Measurements from ENCODE around the gene DMPK. TPM values are rescaled to one million over a fixed set of nuclear protein-coding genes. Genes with fewer than 3 reads are reported as not detected.
"Not testable (repeated sequence)": the region's sequence is repeated elsewhere in the genome, so short reads cannot be mapped to it uniquely, and the experiment has no call there.

DMPK gene
- total RNA-seq, 2 experiments from 2014 or later = 26.7 to 31.0 TPM

DNA sequence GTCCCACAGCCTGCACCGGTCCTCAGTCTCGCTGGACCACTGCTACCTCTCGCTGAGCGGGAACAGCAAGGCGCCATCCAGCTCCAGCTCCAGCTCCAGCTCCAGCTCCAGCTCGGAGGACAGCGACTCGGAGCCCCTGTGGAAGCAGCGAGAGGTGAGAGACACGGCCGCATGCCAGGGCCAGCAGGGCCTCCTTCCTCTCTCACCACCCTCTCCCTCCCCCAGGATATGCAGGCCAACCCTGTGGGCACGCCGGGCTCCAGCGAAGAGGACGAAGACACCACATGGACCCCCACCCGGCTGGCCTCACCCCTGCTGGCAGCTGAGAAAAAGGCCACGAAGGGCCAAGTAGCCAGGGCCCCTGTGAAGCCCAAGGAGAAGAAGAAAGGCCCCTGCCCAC is 20.6 kb downstream of the DMPK start:
- Mint-ChIP-seq H3K27ac (no peak overlapping the region), H3K4me1 (no peaks in the 10 kb centered on the region), H3K27me3 (peaks cover 11% of the 10 kb centered on the region), H3K36me3 (no peaks in the 10 kb centered on the region), H3K4me3 (no peak overlapping the region), H3K9me3 (ENCODE audit: low read depth) (no peaks in the 10 kb centered on the region)
- ATAC-seq (no peak), DNase-seq (no peak)
- CTCF ChIA-PET = interaction anchor here (2.4 kb wide), 1 partner anchor 8 kb away, joined by 10 read pairs; the partner anchor contains the start of gene SIX5

DNA sequence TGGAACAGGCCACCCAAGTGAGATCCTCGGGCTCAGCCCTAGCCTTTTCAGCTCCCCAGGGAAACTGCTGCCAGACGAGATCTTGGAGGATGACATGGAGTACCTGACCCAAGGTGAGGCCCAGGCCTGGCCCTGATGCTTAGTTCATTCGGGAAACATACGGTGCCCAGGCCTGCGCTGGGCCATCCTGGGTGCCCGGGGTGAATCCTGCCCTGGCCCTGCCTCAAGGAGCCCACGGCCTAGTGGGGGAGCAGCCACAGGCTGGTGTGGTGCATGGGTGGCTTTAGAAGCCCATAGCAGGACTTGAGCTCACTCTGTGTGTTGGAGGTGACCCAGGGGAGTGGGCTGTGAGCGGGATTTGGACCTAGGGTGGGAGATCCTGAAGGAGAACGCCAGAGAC is 23.4 kb downstream of the DMPK start:
- Mint-ChIP-seq H3K4me1 (no peaks in the 10 kb centered on the region), H3K36me3 (no peaks in the 10 kb centered on the region), H3K27me3 (peaks cover 4% of the 10 kb centered on the region), H3K27ac (no peak overlapping the region), H3K4me3 (no peak overlapping the region), H3K9me3 (ENCODE audit: low read depth) (no peaks in the 10 kb centered on the region)
- DNase-seq (no peak), ATAC-seq (no peak)
- CTCF ChIA-PET = no interaction called here

DNA sequence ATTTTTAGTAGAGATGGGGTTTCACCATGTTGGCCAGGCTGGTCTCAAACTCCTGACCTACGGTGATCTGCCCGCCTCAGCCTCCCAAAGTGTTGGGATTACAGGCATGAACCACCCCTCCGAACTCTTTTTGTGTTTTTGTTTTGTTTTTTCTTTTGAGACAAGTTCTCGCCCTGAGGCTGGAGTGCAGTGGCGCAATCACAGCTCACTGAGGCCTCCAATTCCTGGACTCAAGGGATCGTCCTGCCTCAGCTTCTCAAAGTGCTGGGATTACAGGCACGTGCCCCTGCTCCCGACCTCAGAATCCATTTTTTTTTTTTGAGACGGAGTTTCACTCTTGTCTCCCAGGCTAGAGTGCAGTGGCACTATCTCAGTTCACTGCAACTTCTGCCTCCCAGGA is 24.6 kb downstream of the DMPK start:
- H3K36me3 Mint-ChIP-seq = no peaks in the 10 kb centered on the region
- DNase-seq (no peak), ATAC-seq (no peak)
- H3K4me1 Mint-ChIP-seq = no peaks in the 10 kb centered on the region
- no peak overlapping the region for H3K4me3 Mint-ChIP-seq
- H3K27me3 Mint-ChIP-seq = peaks cover 2% of the 10 kb centered on the region
- CTCF ChIA-PET = interaction anchor here (1.6 to 1.7 kb wide), 2 partner anchors 12 to 42 kb away, joined by 6 read pairs; partner anchors contain the start of gene SIX5
- no peak overlapping the region for H3K27ac Mint-ChIP-seq
- no peaks in the 10 kb centered on the region for H3K9me3 Mint-ChIP-seq (ENCODE audit: low read depth)

DNA sequence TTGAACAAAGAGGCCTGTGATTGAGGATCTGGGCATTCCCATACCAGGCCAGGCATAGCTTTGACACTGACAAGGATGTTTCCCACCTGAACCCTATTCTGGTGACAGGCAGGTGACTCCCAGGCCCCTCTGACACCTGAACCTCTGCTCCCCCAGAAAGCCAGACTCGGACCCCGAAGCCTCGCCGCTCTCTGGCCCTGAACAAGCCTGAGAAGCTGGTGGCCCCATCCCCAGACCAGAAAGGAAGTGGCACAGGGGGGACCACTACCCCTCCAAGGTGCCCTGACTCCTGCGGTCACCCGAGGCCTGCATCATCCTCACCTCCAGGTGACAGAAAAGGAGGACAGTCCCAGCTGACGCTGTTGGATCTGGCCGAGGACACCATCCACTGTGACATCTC is 28.0 kb downstream of the DMPK start:
- H3K27ac Mint-ChIP-seq = no peak overlapping the region
- no peaks in the 10 kb centered on the region for H3K4me1 Mint-ChIP-seq
- DNase-seq (no peak), ATAC-seq (no peak)
- H3K9me3 Mint-ChIP-seq (ENCODE audit: low read depth) = no peaks in the 10 kb centered on the region
- CTCF ChIA-PET = interaction anchor here (2.4 kb wide), 1 partner anchor 16 kb away, joined by 10 read pairs; the partner anchor contains the start of gene SIX5
- H3K36me3 Mint-ChIP-seq = no peaks in the 10 kb centered on the region
- no peak overlapping the region for H3K4me3 Mint-ChIP-seq
- H3K27me3 Mint-ChIP-seq = no peaks in the 10 kb centered on the region

DNA sequence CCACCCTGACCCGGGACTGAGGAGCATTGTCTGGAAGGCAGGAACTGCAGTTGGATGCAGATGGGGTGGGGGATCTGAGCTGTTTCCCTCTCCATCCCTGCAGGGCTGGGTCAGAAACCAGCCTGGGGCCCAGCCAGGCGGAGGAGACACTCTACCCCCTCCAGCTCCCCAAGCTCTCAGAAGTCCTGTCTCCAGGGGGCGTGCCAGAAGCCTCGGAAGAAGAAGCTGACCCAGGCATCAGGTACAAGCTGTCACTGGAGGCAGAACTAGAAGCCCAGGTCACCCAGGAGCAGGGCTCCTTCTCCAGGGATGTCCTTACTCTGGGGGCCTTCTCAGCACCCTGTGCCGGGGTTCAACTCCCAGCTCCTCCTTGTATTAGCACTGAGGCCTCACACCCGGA is 28.7 kb downstream of the DMPK start:
- no peak for ATAC-seq
- CTCF ChIA-PET = interaction anchor here (1.1 to 2.4 kb wide), 3 partner anchors 16 to 261 kb away, joined by 3 to 10 read pairs (median 3); partner anchors contain the start of gene SIX5
- H3K9me3 Mint-ChIP-seq (ENCODE audit: low read depth) = no peaks in the 10 kb centered on the region
- H3K4me3 Mint-ChIP-seq = no peak overlapping the region
- no peaks in the 10 kb centered on the region for H3K27me3 Mint-ChIP-seq
- H3K36me3 Mint-ChIP-seq = no peaks in the 10 kb centered on the region
- no peaks in the 10 kb centered on the region for H3K4me1 Mint-ChIP-seq
- DNase-seq = no peak
- H3K27ac Mint-ChIP-seq = no peak overlapping the region

DNA sequence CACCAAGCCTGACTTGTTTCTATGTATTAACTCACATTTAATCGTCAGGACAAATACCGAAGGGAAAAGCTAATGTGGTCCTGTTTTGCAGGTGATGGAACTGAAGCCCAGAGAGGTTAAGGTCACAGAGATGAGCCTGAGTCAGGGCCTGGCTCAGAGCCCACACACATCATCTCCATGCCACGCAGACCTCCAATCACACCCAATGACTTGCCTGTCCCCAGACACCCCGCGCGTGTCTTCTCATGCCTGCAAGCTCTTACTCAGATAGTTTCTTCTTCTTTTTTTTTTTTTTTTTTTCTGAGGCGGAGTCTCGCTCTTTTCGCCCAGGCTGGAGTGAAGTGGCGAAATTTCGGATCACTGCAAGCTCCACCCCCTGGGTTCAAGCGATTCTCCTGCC is 29.7 kb downstream of the DMPK start:
- no peak overlapping the region for H3K4me3 Mint-ChIP-seq
- CTCF ChIA-PET = interaction anchor here (1.3 to 1.5 kb wide), 2 partner anchors 17 to 18 kb away, joined by 3 to 5 read pairs; no protein-coding TSS in a partner anchor
- H3K9me3 Mint-ChIP-seq (ENCODE audit: low read depth) = no peaks in the 10 kb centered on the region
- no peaks in the 10 kb centered on the region for H3K4me1 Mint-ChIP-seq
- no peak for ATAC-seq
- H3K36me3 Mint-ChIP-seq = no peaks in the 10 kb centered on the region
- H3K27ac Mint-ChIP-seq = no peak overlapping the region
- no peak for DNase-seq
- peaks cover under 1% of the 10 kb centered on the region for H3K27me3 Mint-ChIP-seq

DNA sequence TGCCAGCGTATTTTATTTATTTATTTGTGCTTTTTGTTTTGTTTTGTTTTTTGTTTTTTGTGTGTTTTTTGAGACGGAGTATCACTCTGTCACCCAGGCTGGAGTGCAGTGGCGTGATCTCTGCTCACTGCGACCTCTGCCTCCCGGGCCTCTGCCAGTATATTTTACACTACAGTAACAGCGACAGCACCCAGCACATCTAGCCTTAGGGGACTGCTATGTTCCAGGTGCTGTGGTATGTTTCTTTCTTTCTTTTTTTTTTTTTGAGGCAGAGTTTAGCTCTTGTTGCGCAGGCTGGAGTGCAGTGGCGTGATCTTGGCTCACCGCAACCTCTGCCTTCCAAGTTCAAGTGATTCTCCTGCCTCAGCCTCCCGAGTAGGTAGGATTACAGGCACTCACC is 30.8 kb downstream of the DMPK start:
- H3K4me1 Mint-ChIP-seq; H3K27ac Mint-ChIP-seq; H3K4me3 Mint-ChIP-seq; ATAC-seq; DNase-seq; H3K27me3 Mint-ChIP-seq; H3K36me3 Mint-ChIP-seq; H3K9me3 Mint-ChIP-seq (ENCODE audit: low read depth): not testable (repeated sequence)
- CTCF ChIA-PET = interaction anchor here (1.2 to 1.5 kb wide), 2 partner anchors 18 kb away, joined by 3 to 5 read pairs; partner anchors contain the start of gene SIX5

DNA sequence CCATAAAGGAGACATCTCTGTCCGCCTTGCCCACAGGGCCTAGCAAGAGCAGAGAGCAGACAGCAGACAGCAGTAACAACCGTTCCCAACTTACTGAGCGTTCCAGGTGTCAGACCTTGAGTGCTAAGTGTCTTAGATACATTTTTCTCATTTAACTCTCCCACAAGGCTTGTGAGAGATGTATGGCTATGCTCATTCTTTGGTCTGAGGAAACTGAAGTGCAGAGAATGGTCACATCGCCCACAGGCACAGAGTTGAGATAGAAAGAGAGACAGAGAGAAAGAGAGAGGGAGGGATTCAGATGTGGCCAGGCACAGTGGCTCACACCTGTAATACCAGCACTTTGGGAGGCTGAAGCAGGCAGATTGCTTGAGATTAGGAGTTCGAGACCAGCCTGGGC is 34.8 kb downstream of the DMPK start:
- H3K4me3 Mint-ChIP-seq = no peak overlapping the region
- CTCF ChIA-PET = no interaction called here
- DNase-seq = no peak
- H3K27ac Mint-ChIP-seq = no peak overlapping the region
- H3K36me3 Mint-ChIP-seq = no peaks in the 10 kb centered on the region
- H3K4me1 Mint-ChIP-seq = no peaks in the 10 kb centered on the region
- H3K9me3 Mint-ChIP-seq (ENCODE audit: low read depth) = no peaks in the 10 kb centered on the region
- ATAC-seq = no peak
- peaks cover 19% of the 10 kb centered on the region for H3K27me3 Mint-ChIP-seq

DNA sequence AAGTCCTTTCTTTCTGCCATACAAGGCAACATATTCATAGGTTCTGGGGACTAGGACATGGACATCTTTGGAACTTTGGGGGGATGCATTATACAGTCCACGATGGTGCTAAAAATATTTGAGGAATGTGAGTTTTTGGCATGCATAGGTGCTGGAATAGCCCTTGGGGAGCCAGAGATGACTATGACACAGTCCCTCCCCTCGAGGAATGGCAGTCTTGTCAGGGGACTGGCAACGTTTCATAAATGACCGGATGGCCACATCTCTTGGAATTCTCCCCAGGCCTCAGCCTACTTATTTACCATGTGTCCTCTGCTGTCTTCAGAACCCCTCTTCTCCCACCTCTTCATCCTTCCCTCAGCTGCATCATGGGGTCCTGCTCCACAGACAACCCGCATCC is 35.4 kb downstream of the DMPK start:
- Mint-ChIP-seq H3K4me3 (no peak overlapping the region), H3K27ac (no peak overlapping the region), H3K4me1 (no peaks in the 10 kb centered on the region), H3K27me3 (peaks cover 22% of the 10 kb centered on the region), H3K9me3 (ENCODE audit: low read depth) (no peaks in the 10 kb centered on the region), H3K36me3 (no peaks in the 10 kb centered on the region)
- DNase-seq (no peak), ATAC-seq (no peak)
- CTCF ChIA-PET = no interaction called here

DNA sequence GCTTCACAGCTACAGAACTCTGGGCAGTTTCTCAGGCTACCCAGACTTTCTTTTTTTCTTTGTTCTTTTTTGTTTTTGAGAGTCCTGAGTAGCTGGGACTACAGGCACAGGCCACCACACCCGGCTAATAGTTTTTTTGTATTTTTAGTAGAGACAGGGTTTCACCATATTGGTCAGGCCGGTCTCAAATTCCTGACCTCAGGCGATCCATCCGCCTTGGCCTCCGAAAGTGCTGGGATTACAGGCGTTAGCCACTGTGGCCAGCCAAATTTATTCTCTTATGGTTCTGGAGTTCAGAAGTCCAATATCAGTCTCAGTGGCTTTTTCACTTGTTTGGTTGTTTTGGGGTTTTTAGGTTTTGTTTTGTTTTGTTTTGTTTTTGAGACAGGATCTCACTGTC is 36.7 kb downstream of the DMPK start:
- Mint-ChIP-seq H3K27me3 (peaks cover 22% of the 10 kb centered on the region), H3K4me1 (no peaks in the 10 kb centered on the region), H3K27ac (no peak overlapping the region), H3K36me3 (no peaks in the 10 kb centered on the region), H3K4me3 (no peak overlapping the region), H3K9me3 (ENCODE audit: low read depth) (no peaks in the 10 kb centered on the region)
- ATAC-seq = no peak
- CTCF ChIA-PET = interaction anchor here (0.9 kb wide), 1 partner anchor 15 kb away, joined by 3 read pairs; the partner anchor contains the start of gene FBXO46
- DNase-seq = no peak

DNA sequence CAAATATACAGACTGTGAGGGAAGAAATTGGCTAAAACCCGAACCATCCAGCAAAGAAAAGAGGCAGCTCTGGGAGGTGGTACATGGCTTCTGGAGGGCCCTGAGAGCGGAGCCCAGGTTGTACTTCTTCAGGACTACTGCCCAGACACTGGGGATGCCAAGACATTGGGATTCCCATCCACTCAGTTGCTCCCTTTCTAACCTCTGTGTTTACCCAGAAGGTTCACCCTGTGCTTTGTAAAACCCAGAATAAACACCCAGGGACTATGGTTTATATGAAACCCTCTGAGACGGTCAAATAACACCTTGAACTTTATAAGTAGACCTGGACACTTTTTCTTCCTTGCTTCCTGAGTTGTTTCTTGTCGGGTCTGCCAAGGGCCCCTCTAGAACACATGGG is 39.3 kb downstream of the DMPK start:
- ATAC-seq = no peak
- H3K4me1 Mint-ChIP-seq = no peaks in the 10 kb centered on the region
- no peaks in the 10 kb centered on the region for H3K36me3 Mint-ChIP-seq
- CTCF ChIA-PET = interaction anchor here (0.6 kb wide), 1 partner anchor 36 kb away, joined by 3 read pairs; no protein-coding TSS in a partner anchor
- H3K9me3 Mint-ChIP-seq (ENCODE audit: low read depth) = no peaks in the 10 kb centered on the region
- H3K27ac Mint-ChIP-seq = no peak overlapping the region
- no peak overlapping the region for H3K4me3 Mint-ChIP-seq
- peaks cover 26% of the 10 kb centered on the region for H3K27me3 Mint-ChIP-seq
- DNase-seq = no peak

DNA sequence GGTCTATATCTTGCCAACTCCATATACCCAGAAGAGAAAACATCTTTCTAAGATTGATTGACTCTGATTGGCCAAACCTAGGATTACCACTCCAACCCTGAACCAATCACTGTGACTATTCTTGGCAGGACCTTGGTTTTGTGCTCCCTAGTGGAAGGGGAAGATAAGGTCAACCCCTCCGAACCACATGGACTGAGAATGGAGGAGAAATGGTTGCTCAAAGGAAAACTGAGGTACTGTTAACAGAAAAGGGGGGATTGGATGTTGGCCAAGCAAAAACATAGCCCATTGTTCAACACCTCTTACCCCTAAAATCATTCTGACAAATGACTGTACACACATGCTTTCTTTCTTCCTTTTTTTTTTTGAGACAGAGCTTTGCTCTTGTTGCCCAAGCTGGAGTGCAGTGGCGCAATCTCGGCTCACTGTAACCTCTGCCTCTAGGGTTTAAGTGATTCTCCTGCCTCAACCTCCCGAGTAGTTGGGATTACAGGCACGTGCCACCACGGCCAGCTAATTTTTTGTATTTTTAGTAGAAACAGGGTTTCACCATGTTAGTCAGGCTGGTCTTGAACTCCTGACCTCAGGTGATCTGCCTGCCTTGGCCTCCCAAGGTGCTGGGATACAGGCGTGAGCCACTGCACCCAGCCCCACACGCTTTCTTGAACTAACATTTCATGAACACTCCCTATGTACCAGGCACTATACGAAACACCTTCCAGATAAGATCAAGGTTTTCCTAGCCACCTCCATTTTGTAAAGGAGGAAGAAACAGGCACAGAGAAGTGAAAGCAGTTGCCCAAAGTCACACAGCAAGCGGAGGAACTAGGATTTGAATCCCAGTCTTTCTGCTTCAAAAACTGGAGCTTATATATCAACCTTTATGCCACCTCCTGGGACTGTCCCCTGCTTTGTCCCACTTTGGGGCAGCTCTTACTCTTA is 42.5 kb downstream of the DMPK start:
- Mint-ChIP-seq H3K36me3 (no peaks in the 10 kb centered on the region), H3K4me3 (no peak overlapping the region), H3K4me1 (no peaks in the 10 kb centered on the region), H3K27me3 (peaks cover 17% of the 10 kb centered on the region), H3K9me3 (ENCODE audit: low read depth) (no peaks in the 10 kb centered on the region), H3K27ac (no peak overlapping the region)
- no peak for DNase-seq
- CTCF ChIA-PET = interaction anchor here (0.7 to 2.1 kb wide), 3 partner anchors 9 to 181 kb away, joined by 3 to 4 read pairs (median 3); no protein-coding TSS in a partner anchor
- ATAC-seq = no peak

DNA sequence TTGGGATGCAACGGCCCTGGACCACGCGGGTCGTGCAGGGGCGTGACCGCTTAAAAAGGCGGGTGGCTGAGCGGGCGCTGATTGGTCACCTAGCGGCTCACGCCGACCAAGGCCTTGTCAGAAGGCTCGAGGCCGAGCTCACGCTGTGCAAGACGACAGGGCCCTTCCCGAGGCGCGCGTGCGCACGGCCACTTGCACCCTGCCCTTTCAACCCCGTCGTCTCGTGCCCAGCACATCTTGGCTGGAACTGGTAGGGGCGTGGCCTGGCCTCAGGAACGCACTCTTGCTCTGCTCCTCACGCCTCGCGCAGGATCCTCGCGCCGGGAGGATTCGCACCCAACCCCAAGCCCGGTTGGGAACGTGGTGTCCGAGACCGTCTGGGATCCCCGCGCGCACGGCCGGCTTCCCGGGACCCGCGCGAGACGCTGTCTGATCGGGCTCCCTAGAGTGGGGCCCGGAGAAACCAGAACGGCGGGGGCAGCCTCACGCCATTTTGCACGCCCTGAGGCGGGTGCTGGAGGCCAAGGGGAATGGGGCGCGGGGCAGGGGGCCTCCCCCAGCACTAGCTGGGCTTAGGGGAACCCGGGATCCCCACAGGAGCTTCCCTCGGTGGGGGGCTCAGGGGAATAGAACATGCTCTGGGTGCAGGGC is 49.0 kb downstream of the DMPK start, which contains the start of gene MEIOSIN:
Gene MEIOSIN, plus strand, starts transcription at position 280 of the 651 bp plus-strand sequence. CDS start 1,938 bp downstream, outside the sequence.
- no peak within 1 kb of the TSS for H3K27ac Mint-ChIP-seq
- CTCF ChIA-PET = interaction anchor here (1.6 kb wide), 1 partner anchor 36 kb away, joined by 5 read pairs; the partner anchor contains the start of gene SIX5

More for the DNA sequence above, 49.0 kb downstream of the DMPK start, which contains the start of gene MEIOSIN:
- Mint-ChIP-seq H3K36me3 (no peaks in the 10 kb centered on the region), H3K4me3 (no peak within 1 kb of the TSS), H3K9me3 (ENCODE audit: low read depth) (no peaks in the 10 kb centered on the region), H3K4me1 (peaks cover 16% of the 10 kb centered on the region), H3K27me3 (peaks cover 4% of the 10 kb centered on the region)
- ATAC-seq (no peak), DNase-seq (no peak)

Measured in activated CD8-positive, alpha-beta memory T cell treated with anti-CD3 and anti-CD28 coated beads, Interleukin-2, amount 10 ng/mL, durations not matched to agents 7 days and 5 days (primary cell).